Measurements from ENCODE around the gene COA7.

Gene COA7

GRCh38 chr1:52684545-52684944, 13.6 kb downstream of the COA7 start:
- TF ChIP-seq POLR2A (IDR thresholded peaks at IDR 0.05; ENCODE audit: low read depth, low read length) = no peak
- FAIRE-seq (no peak), DNase-seq (ENCODE audit: insufficient read length, low spot score) (no peak)

- FAIRE-seq (no peak), DNase-seq (ENCODE audit: insufficient read length, low spot score) (no peak)
- TF ChIP-seq POLR2A (IDR thresholded peaks at IDR 0.05; ENCODE audit: low read depth, low read length) = no peak
Measured at GRCh38 chr1:52683367-52683940, 14.7 kb downstream of the COA7 start.

GRCh38 chr1:52681136-52681535, 17.0 kb downstream of the COA7 start:
- DNase-seq (ENCODE audit: insufficient read length, low spot score) (no peak), FAIRE-seq (no peak)
- TF ChIP-seq POLR2A (IDR thresholded peaks at IDR 0.05; ENCODE audit: low read depth, low read length) = no peak

GRCh38 chr1:52680353-52680752, 17.8 kb downstream of the COA7 start:
- DNase-seq (ENCODE audit: insufficient read length, low spot score) (no peak), FAIRE-seq (no peak)
- TF ChIP-seq POLR2A (IDR thresholded peaks at IDR 0.05; ENCODE audit: low read depth, low read length) = no peak

GRCh38 chr1:52679498-52679897, 18.6 kb downstream of the COA7 start:
- no peak for FAIRE-seq
- TF ChIP-seq POLR2A (IDR thresholded peaks at IDR 0.05; ENCODE audit: low read depth, low read length) = no peak
- no peak for DNase-seq (ENCODE audit: insufficient read length, low spot score)

- TF ChIP-seq POLR2A (IDR thresholded peaks at IDR 0.05; ENCODE audit: low read depth, low read length) = no peak
- FAIRE-seq (no peak), DNase-seq (ENCODE audit: insufficient read length, low spot score) (no peak)
Measured at GRCh38 chr1:52679048-52679447, 19.1 kb downstream of the COA7 start.

- FAIRE-seq (no peak), DNase-seq (ENCODE audit: insufficient read length, low spot score) (no peak)
- TF ChIP-seq POLR2A (IDR thresholded peaks at IDR 0.05; ENCODE audit: low read depth, low read length) = no peak
Measured at GRCh38 chr1:52677076-52677806, 20.9 kb downstream of the COA7 start.

GRCh38 chr1:52676249-52676903, 21.8 kb downstream of the COA7 start:
- FAIRE-seq = no peak
- no peak for TF ChIP-seq POLR2A (IDR thresholded peaks at IDR 0.05; ENCODE audit: low read depth, low read length)
- no peak for DNase-seq (ENCODE audit: insufficient read length, low spot score)

- no peak for TF ChIP-seq POLR2A (IDR thresholded peaks at IDR 0.05; ENCODE audit: low read depth, low read length)
- FAIRE-seq (no peak), DNase-seq (ENCODE audit: insufficient read length, low spot score) (no peak)
Measured at GRCh38 chr1:52674497-52675384, 23.4 kb downstream of the COA7 start.

- no peak for DNase-seq (ENCODE audit: insufficient read length, low spot score)
- no peak for TF ChIP-seq POLR2A (IDR thresholded peaks at IDR 0.05; ENCODE audit: low read depth, low read length)
- FAIRE-seq = no peak
Measured at GRCh38 chr1:52673513-52673912, 24.6 kb downstream of the COA7 start.

GRCh38 chr1:52672946-52673345, 25.2 kb downstream of the COA7 start:
- DNase-seq (ENCODE audit: insufficient read length, low spot score) (no peak), FAIRE-seq (no peak)
- TF ChIP-seq POLR2A (IDR thresholded peaks at IDR 0.05; ENCODE audit: low read depth, low read length) = no peak

GRCh38 chr1:52670604-52671003, 27.5 kb downstream of the COA7 start:
- FAIRE-seq (no peak), DNase-seq (ENCODE audit: insufficient read length, low spot score) (no peak)
- TF ChIP-seq POLR2A (IDR thresholded peaks at IDR 0.05; ENCODE audit: low read depth, low read length) = no peak

- DNase-seq (ENCODE audit: insufficient read length, low spot score) = no peak
- TF ChIP-seq POLR2A (IDR thresholded peaks at IDR 0.05; ENCODE audit: low read depth, low read length) = no peak
- FAIRE-seq = no peak
Measured at GRCh38 chr1:52669696-52670095, 28.5 kb downstream of the COA7 start.

GRCh38 chr1:52668711-52669110, 29.4 kb downstream of the COA7 start:
- peak; percentile 62 for FAIRE-seq
- TF ChIP-seq POLR2A (IDR thresholded peaks at IDR 0.05; ENCODE audit: low read depth, low read length) = no peak
- DNase-seq (ENCODE audit: insufficient read length, low spot score) = peak; percentile 72

Data from H54 (cell line).